SIG-M5 treated with dmso at 0.1 percent for 504 hours (cell line): Measurements from ENCODE around the gene NXPE4.

Experiments
- DNase-seq: peaks from one replicate; lab custom pipeline; 2025; ENCODE audit not compliant: unreplicated experiment; lab: John Stamatoyannopoulos, UW

The NXPE4 gene

GRCh38 chr11:114563077-114563476 is 32.5 kb downstream of the NXPE4 start:
- no peak for DNase-seq

DNA sequence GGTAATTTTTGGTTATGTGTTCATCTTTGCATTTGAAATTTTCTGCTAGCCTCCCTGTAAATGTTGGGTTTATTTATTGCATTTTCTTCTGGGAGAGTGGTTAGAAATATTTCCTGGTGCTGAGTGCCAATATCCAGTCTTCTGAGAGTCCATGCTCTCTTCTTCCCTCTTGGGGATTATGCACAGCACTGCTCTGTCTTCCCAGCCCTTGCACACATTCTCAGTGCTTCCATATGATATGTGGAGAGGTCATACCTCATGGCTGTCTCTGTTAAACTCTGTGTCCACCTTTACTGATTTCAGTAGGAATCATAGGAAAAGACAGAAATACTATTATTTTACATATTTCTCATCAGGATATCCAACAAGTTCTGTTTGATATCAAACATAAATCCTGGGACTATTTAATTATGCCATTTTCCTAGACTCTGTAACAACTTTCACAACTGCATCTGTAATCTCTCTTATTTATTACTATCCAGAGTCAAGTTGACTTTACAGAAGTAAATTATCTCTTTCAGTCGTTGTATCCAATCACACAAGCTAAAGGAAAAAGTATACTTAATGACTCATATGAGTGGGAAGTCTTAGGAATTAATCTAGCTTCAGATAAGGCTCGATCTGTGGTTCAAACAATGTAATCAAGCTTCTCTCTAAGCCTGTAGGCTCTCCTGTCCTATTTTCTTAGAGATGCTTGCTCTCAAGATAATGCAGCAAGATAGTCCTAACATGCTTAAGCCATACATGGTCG is 33.2 kb downstream of the NXPE4 start:
- no peak for DNase-seq

GRCh38 chr11:114559425-114560310 is 35.9 kb downstream of the NXPE4 start, which contains the start of gene NXPE1:
Gene NXPE1 (minus strand): TSS chr11:114559881. CDS start chr11:114551201, 8,680 bp downstream.
- DNase-seq = no peak

DNA sequence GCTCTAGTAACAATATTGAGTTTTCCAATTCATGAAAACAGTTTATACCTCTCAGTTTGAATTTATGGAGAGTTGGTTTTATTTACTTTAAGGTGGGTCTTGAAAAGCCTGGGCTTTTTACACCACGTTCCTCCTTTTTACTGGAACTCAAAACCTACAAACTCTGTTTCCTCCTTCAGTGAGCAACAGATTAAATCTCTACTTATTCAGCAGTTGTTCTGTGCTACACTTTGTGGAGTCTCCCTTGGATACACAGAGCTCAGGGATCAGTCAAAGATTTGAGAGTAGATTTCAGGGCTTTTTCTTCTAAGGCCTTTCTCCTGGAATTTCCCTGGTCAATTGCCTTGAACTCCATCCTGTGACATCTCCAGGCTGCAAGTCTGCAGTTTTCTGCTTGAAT is 39.5 kb downstream of the NXPE4 start:
- DNase-seq = no peak

DNA sequence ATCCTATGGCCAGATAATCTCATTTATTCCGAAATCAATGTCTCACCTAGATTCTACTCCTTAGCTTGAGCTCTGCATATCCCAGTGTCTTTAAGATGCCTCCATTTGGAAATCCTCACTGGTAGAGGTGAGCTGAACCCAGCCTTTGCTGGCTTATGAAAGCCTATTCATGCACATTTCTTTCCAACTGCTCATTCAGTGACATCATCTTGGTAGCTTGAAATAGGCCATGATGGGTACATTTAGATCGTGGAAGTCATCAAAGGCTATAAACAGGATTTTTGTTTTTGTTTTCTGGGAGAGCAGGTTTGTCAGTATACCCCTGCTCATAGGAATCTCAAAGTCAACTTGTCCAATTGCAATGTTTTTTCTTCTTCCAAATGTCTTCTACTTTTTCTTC is 41.9 kb downstream of the NXPE4 start:
- no peak for DNase-seq

- no peak for DNase-seq
Observed at GRCh38 chr11:114551060-114551459, 44.5 kb downstream of the NXPE4 start.

DNA sequence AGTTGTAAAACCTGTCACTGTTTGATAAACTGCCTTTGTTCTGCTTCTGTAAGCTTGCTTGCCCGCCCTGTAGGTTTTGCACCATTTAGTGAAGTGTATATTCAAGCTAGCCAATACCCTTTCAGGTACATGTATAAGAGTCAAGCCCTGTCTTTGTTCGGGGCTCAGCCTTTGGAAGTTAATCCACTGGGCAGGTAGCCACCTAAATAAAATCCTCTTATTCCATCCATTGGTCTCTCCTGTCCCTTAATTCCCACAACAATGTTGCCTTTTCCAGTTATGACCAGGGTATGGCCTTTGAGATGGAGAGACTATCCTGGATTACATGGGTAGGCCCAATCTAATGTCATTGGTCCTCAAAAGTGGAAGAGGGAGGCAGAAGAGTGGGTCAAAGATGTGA is 69.9 kb downstream of the NXPE4 start:
- DNase-seq = no peak

- DNase-seq = no peak
Observed at GRCh38 chr11:114524122-114524521, 71.5 kb downstream of the NXPE4 start.

- no peak for DNase-seq
Observed at GRCh38 chr11:114522818-114523217, 72.8 kb downstream of the NXPE4 start.
